Caco-2 (cell line): Measurements from ENCODE around the gene ERBB4. TPM values are rescaled to one million over a fixed set of nuclear protein-coding genes. Genes with fewer than 3 reads are reported as not detected.
A peak's percentile ranks its signal among the peaks of the same experiment; 100 is the strongest.

ENCODE experiments used
- BruUV-seq: library from RNA; stranded (reverse); fragments of 400-500 nt; replicated peaks from 2 replicates; lab custom pipeline; 2021; lab: Mats Ljungman, UMichigan
- CTCF ChIA-PET: fragments of 300-600 bp; sonication (Branson Sonifier 250); formaldehyde crosslinking; loops from one replicate; lab custom pipeline; 2022; ENCODE audit warnings: antibody characterized with exemption; lab: Charles Lee
- POLR2A ChIA-PET: fragments of 300-600 bp; sonication (Branson Sonifier 250); formaldehyde crosslinking; loops from one replicate; lab custom pipeline; 2022; ENCODE audit warnings: antibody characterized with exemption; lab: Charles Lee
- DNase-seq, 2 experiments: peaks; one replicate each; pipeline versions ENCODE4 v3.0.0 to v3.0.0-alpha.2; 2020 to 2022
- H3K27me3 ChIP-seq: replicated peaks from 2 replicates; pipeline ENCODE4 v1.6.0; 2011; ENCODE audit warnings: low read length; ENCODE audit not compliant: control insufficient read depth, insufficient read depth
- H3K36me3 ChIP-seq: 2 replicates; pipeline ENCODE4 v1.5.1; 2011; ENCODE audit warnings: low read length; ENCODE audit not compliant: control insufficient read depth, insufficient read depth
- H3K4me1 ChIP-seq: fragments of 250-450 bp; sonication (Bioruptor Pico); 2 replicates; pipeline ENCODE4 v1.5.1; 2020; ENCODE audit warnings: mild to moderate bottlenecking
- H3K4me3 ChIP-seq: 2 replicates; pipeline ENCODE4 v1.5.1; 2011; ENCODE audit warnings: low read depth, mild to moderate bottlenecking, control low read depth, low read length
- H3K9me3 ChIP-seq: fragments of 250-450 bp; sonication (Bioruptor Pico); 2 replicates; pipeline ENCODE4 v1.5.1; 2020; ENCODE audit warnings: mild to moderate bottlenecking, moderate library complexity
- H3K27ac Mint-ChIP-seq: one replicate; pipeline ENCODE4 v1.8.0; 2022; ENCODE audit warnings: mixed read lengths; ENCODE audit not compliant: unreplicated experiment
- H3K27me3 Mint-ChIP-seq: one replicate; pipeline ENCODE4 v1.8.0; 2022; ENCODE audit warnings: mixed read lengths; ENCODE audit not compliant: insufficient read depth, unreplicated experiment
- H3K36me3 Mint-ChIP-seq: one replicate; pipeline ENCODE4 v1.8.0; 2022; ENCODE audit warnings: mild to moderate bottlenecking, mixed read lengths; ENCODE audit not compliant: insufficient read depth, unreplicated experiment
- H3K4me1 Mint-ChIP-seq: one replicate; pipeline ENCODE4 v1.8.0; 2022; ENCODE audit warnings: low read depth, mixed read lengths; ENCODE audit not compliant: unreplicated experiment
- H3K4me3 Mint-ChIP-seq: one replicate; pipeline ENCODE4 v1.8.0; 2022; ENCODE audit warnings: mild to moderate bottlenecking, moderate library complexity, mixed read lengths; ENCODE audit not compliant: unreplicated experiment
- H3K9me3 Mint-ChIP-seq: one replicate; pipeline ENCODE4 v1.8.0; 2022; ENCODE audit warnings: mixed read lengths; ENCODE audit not compliant: unreplicated experiment
- CTCF ChIP-seq, 2 experiments: fragments of 200-600 bp in 1 of 2; IDR thresholded peaks; 1 replicate in 1 of 2; 2 replicates in 1 of 2; pipeline versions ENCODE4 v1.5.1 to v1.8.0; 2011 to 2022; ENCODE audit warnings: antibody characterized with exemption in 1 of 2, control low read depth in 1 of 2, inconsistent platforms in 1 of 2, low read depth in 1 of 2, low read length in 1 of 2, mild to moderate bottlenecking in 1 of 2, moderate library complexity in 1 of 2; ENCODE audit not compliant: insufficient read depth in 1 of 2, severe bottlenecking in 1 of 2, unreplicated experiment in 1 of 2
- intact Hi-C: fragments of 100-400 bp; cut with micrococcal nuclease; formaldehyde crosslinking; loops from one replicate; pipeline ENCODE4 v1.10.0; 2022; ENCODE audit not compliant: unreplicated experiment
- total RNA-seq: library from RNA; stranded (reverse); gene quantifications from 2 replicates; pipeline ENCODE4 v1.2.3, GENCODE V29; 2022

ERBB4 gene
- total RNA-seq, 1 experiment from 2014 or later: not detected

- peak; percentile 35 to 40 for DNase-seq
- ChIA-PET CTCF (no interaction called here), POLR2A (no interaction called here)
- Mint-ChIP-seq H3K36me3 (no peaks in the 10 kb centered on the region), H3K9me3 (no peaks in the 10 kb centered on the region), H3K27me3 (peaks cover 4% of the 10 kb centered on the region), H3K4me1 (peaks cover 13% of the 10 kb centered on the region), H3K27ac (no peak overlapping the region), H3K4me3 (peak overlapping the region; percentile 20)
- H3K27me3 ChIP-seq: no peaks in the 10 kb centered on the region
- BruUV-seq: no TSS peak
- H3K4me1 ChIP-seq: no peaks in the 10 kb centered on the region
- no peaks in the 10 kb centered on the region for H3K36me3 ChIP-seq
- TF ChIP-seq CTCF (IDR thresholded peaks at IDR 0.05; ENCODE audit: insufficient read depth in 1 of 2, low read depth in 1 of 2, low read length in 1 of 2, severe bottlenecking in 1 of 2, unreplicated experiment in 1 of 2): no peak
- H3K4me3 ChIP-seq: no peak overlapping the region
- intact Hi-C loops: no loop called here
- H3K9me3 ChIP-seq: no peaks in the 10 kb centered on the region
Observed at GRCh38 chr2:212124598-212124997, 414.0 kb downstream of the ERBB4 start.

- POLR2A ChIA-PET: no interaction called here
- Histone ChIP-seq H3K9me3 (no peaks in the 10 kb centered on the region), H3K36me3 (no peaks in the 10 kb centered on the region), H3K4me3 (no peak overlapping the region), H3K27me3 (no peaks in the 10 kb centered on the region), H3K4me1 (no peaks in the 10 kb centered on the region)
- intact Hi-C loops: no loop called here
- Mint-ChIP-seq H3K4me1 (peaks cover 11% of the 10 kb centered on the region), H3K4me3 (no peak overlapping the region), H3K9me3 (no peaks in the 10 kb centered on the region), H3K27me3 (peaks cover 2% of the 10 kb centered on the region), H3K36me3 (no peaks in the 10 kb centered on the region), H3K27ac (no peak overlapping the region)
- no TSS peak for BruUV-seq
- CTCF ChIA-PET: no interaction called here
- TF ChIP-seq CTCF (IDR thresholded peaks at IDR 0.05; ENCODE audit: insufficient read depth in 1 of 2, low read depth in 1 of 2, low read length in 1 of 2, severe bottlenecking in 1 of 2, unreplicated experiment in 1 of 2): no peak
- DNase-seq: no peak
Observed at GRCh38 chr2:212119591-212119990, 419.0 kb downstream of the ERBB4 start.

GRCh38 chr2:212117926-212118325 is 420.7 kb downstream of the ERBB4 start:
- intact Hi-C loops: no loop called here
- Mint-ChIP-seq H3K27me3 (no peaks in the 10 kb centered on the region), H3K27ac (no peak overlapping the region), H3K4me1 (peaks cover 7% of the 10 kb centered on the region), H3K4me3 (no peak overlapping the region), H3K9me3 (no peaks in the 10 kb centered on the region), H3K36me3 (no peaks in the 10 kb centered on the region)
- Histone ChIP-seq H3K27me3 (no peaks in the 10 kb centered on the region), H3K9me3 (no peaks in the 10 kb centered on the region), H3K4me3 (no peak overlapping the region), H3K36me3 (no peaks in the 10 kb centered on the region), H3K4me1 (no peaks in the 10 kb centered on the region)
- POLR2A ChIA-PET: no interaction called here
- DNase-seq: no peak
- CTCF ChIA-PET: no interaction called here
- BruUV-seq: no TSS peak
- TF ChIP-seq CTCF (IDR thresholded peaks at IDR 0.05; ENCODE audit: insufficient read depth in 1 of 2, low read depth in 1 of 2, low read length in 1 of 2, severe bottlenecking in 1 of 2, unreplicated experiment in 1 of 2): no peak
